ENCODE results near the gene ENC1. TPM values are rescaled to one million over a fixed set of nuclear protein-coding genes. Genes with fewer than 3 reads are reported as not detected.
A peak's percentile ranks its signal among the peaks of the same experiment; 100 is the strongest.

ENC1 gene
- total RNA-seq, 1 donor from 2014 or later = 162 TPM

DNA sequence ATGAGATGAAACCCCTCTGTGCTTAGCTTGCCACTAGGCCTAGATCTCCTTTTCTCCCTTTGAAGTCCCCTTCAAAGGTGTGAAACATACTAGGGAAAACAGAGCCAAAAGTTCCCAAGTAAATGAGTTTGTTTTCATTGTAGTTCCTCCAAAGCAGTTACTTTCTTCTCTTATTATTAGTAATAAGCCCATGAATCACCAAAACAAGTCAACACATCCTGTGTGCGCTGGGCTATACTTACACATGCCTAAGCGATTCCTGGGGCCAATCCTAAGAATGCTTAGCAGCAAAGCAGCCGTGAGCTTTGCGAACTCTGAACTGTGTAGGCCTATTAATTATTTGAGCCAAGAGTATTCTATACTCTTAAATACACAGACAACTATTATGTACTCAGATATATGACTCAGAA is 7.6 kb downstream of the ENC1 start:
- Mint-ChIP-seq H3K27ac (ENCODE audit: unreplicated experiment) (no peak overlapping the region), H3K4me1 (ENCODE audit: unreplicated experiment) (peaks cover 54% of the 10 kb centered on the region), H3K4me3 (ENCODE audit: unreplicated experiment) (no peak overlapping the region), H3K9me3 (ENCODE audit: unreplicated experiment) (no peaks in the 10 kb centered on the region), H3K36me3 (ENCODE audit: low read depth, unreplicated experiment) (peaks cover 63% of the 10 kb centered on the region), H3K27me3 (ENCODE audit: unreplicated experiment) (no peaks in the 10 kb centered on the region)
- TF ChIP-seq, protein P1, sequence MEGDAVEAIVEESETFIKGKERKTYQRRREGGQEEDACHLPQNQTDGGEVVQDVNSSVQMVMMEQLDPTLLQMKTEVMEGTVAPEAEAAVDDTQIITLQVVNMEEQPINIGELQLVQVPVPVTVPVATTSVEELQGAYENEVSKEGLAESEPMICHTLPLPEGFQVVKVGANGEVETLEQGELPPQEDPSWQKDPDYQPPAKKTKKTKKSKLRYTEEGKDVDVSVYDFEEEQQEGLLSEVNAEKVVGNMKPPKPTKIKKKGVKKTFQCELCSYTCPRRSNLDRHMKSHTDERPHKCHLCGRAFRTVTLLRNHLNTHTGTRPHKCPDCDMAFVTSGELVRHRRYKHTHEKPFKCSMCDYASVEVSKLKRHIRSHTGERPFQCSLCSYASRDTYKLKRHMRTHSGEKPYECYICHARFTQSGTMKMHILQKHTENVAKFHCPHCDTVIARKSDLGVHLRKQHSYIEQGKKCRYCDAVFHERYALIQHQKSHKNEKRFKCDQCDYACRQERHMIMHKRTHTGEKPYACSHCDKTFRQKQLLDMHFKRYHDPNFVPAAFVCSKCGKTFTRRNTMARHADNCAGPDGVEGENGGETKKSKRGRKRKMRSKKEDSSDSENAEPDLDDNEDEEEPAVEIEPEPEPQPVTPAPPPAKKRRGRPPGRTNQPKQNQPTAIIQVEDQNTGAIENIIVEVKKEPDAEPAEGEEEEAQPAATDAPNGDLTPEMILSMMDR (IDR thresholded peaks at IDR 0.05; ENCODE audit: unreplicated experiment) = no peak
- no peak for DNase-seq (ENCODE audit: low spot score)

DNA sequence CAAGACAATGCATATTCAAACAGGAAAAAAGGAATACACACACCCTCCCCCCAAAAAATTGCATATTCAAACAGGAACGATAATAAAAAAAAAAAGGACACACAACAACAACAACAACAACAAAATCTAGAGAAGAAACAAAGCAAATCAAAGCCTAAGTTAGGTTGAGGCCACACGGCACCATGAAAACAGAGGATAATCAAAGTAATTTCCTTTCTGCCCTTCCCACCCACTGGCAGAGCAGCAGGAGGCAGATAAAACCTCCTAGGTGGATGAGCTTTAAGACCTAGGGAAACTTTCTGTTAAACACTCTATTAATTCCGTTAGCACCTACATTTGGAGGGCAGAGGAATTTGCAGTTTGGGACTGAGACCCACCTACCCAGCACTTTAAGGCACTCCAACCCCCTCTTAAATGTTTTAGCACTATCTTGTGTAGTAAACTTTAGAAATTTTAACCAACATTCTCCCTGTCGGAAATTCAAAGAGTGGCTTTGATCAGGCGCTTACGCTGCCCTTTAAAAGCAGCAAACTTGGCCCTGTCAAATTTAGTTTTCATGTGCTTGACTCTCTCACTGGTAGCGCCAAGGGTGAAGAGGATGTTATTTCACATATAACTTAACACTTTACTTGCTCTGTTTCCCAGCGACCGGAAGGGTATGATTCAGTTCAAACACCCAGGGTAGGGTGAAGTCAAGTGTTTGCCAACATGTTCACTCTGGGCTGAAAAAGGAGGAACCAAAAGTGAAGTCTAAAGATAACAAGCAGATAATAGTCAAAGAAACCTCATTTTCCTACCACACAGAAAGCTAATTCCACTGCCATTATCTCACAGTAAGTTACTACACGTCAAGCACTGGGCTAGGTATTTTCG is 9.2 kb downstream of the ENC1 start:
- Mint-ChIP-seq H3K4me3 (ENCODE audit: unreplicated experiment) (peak overlapping the region; percentile 77), H3K4me1 (ENCODE audit: unreplicated experiment) (peaks cover 40% of the 10 kb centered on the region)
- TF ChIP-seq, protein P1 (IDR thresholded peaks at IDR 0.05; ENCODE audit: unreplicated experiment) = no peak

DNA sequence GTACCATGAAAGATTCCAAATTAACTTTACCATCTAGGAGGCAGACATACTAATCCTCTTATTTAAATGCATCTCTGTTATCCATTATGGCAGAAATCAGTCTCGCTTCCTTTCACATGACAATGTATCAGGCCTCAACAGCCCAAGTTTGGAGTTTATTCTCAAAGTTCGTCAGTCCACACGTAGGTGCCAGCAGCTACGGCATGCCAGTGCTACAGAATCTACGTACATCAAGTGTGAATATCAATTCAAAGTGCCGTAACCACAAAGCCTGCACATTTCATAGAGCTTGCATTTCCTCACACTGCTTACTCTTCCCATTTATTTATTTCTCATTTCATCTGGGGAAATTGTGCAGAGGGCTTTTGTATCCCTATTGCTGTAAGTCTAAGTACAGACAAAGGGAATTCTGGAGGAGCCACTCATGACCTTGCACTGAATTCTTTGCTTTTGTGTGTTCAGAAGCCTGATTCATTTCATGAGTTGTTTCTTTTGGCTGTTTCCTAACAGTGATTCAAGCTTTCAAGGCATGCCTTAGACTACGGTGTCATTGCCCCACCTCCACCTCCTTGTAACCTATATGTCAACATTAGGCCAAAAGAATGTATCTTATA is 10.0 kb downstream of the ENC1 start:
- Mint-ChIP-seq H3K9me3 (ENCODE audit: unreplicated experiment) (no peaks in the 10 kb centered on the region), H3K27me3 (ENCODE audit: unreplicated experiment) (no peaks in the 10 kb centered on the region), H3K4me1 (ENCODE audit: unreplicated experiment) (peaks cover 32% of the 10 kb centered on the region), H3K27ac (ENCODE audit: unreplicated experiment) (no peak overlapping the region), H3K4me3 (ENCODE audit: unreplicated experiment) (peak overlapping the region; percentile 64), H3K36me3 (ENCODE audit: low read depth, unreplicated experiment) (peaks cover 54% of the 10 kb centered on the region)
- no peak for DNase-seq (ENCODE audit: low spot score)
- TF ChIP-seq, protein P1 (IDR thresholded peaks at IDR 0.05; ENCODE audit: unreplicated experiment) = no peak

More for the DNA sequence above, 9.2 kb downstream of the ENC1 start:
- Mint-ChIP-seq H3K27me3 (ENCODE audit: unreplicated experiment) (no peaks in the 10 kb centered on the region), H3K36me3 (ENCODE audit: low read depth, unreplicated experiment) (peaks cover 62% of the 10 kb centered on the region), H3K27ac (ENCODE audit: unreplicated experiment) (peak overlapping the region; percentile 59), H3K9me3 (ENCODE audit: unreplicated experiment) (no peaks in the 10 kb centered on the region)
- DNase-seq (ENCODE audit: low spot score) = no peak

DNA sequence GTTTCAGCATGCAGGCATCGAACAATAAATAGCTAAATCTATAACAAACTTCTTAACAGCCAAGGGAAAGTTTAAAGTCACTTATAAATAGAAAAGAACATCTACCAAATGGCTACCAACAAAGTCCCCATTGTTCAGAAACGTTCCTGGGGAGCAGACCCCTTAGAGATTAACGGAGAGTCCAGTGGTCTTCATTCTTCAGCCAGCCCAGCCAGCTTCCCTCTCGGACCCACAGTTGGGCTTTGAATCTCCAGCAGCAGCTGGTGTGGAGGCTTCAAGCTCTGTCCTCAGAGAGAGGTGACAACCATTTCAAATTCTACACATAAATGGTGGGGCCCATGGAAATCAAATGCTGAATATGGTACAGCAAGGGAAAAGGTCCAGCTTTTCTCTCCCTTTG is 11.2 kb downstream of the ENC1 start:
- peaks cover 45% of the 10 kb centered on the region for H3K36me3 Mint-ChIP-seq (ENCODE audit: low read depth, unreplicated experiment)
- H3K4me3 Mint-ChIP-seq (ENCODE audit: unreplicated experiment) = no peak overlapping the region
- DNase-seq (ENCODE audit: low spot score) = no peak
- H3K27me3 Mint-ChIP-seq (ENCODE audit: unreplicated experiment) = no peaks in the 10 kb centered on the region
- TF ChIP-seq, protein P1 (IDR thresholded peaks at IDR 0.05; ENCODE audit: unreplicated experiment) = no peak
- peaks cover 22% of the 10 kb centered on the region for H3K4me1 Mint-ChIP-seq (ENCODE audit: unreplicated experiment)
- H3K9me3 Mint-ChIP-seq (ENCODE audit: unreplicated experiment) = no peaks in the 10 kb centered on the region
- no peak overlapping the region for H3K27ac Mint-ChIP-seq (ENCODE audit: unreplicated experiment)

DNA sequence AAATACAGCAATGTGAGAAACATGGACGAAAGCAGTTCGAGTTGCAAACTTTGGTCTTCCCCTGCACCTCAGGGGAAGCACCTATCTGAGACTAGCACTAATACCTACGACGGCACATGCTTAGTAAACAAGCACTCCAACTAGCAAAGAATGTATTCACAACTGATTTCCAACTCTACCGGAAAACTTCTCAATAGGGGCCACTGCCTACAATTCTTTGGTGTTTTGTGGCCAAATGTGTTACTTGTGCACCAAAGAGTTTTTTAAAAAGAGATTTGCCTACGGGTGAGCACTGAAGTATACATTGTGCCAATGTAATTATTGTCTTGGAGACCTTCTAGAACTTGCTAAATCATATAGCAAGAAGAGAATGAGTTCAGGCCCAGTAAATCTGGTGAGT is 12.2 kb downstream of the ENC1 start:
- Mint-ChIP-seq H3K27me3 (ENCODE audit: unreplicated experiment) (no peaks in the 10 kb centered on the region), H3K9me3 (ENCODE audit: unreplicated experiment) (no peaks in the 10 kb centered on the region), H3K36me3 (ENCODE audit: low read depth, unreplicated experiment) (peaks cover 38% of the 10 kb centered on the region), H3K27ac (ENCODE audit: unreplicated experiment) (no peak overlapping the region), H3K4me3 (ENCODE audit: unreplicated experiment) (no peak overlapping the region), H3K4me1 (ENCODE audit: unreplicated experiment) (peaks cover 15% of the 10 kb centered on the region)
- TF ChIP-seq, protein P1 (IDR thresholded peaks at IDR 0.05; ENCODE audit: unreplicated experiment) = no peak
- no peak for DNase-seq (ENCODE audit: low spot score)

All from endothelial cell (in vitro differentiated cells).